Kidney (tissue), 14 donors: ENCODE data around the gene LPIN1. TPM values are rescaled to one million over a fixed set of nuclear protein-coding genes. Genes with fewer than 3 reads are reported as not detected.

ENCODE experiments used
- DNase-seq, 5 donors: peaks; one replicate each; pipeline ENCODE4 v3.0.0-alpha.2; 2013 to 2020
- FAIRE-seq: peaks from 2 replicates; lab custom pipeline; 2012; peaks lifted over from hg19 to GRCh38; lab: Jason Lieb, UNC
- H3K27ac ChIP-seq, 2 donors: one replicate each; pipeline ENCODE4 v1.7.0; 2013; ENCODE audit warnings: low read depth in 2 of 2, low read length in 2 of 2, inconsistent platforms in 1 of 2
- H3K27me3 ChIP-seq: one replicate; pipeline ENCODE4 v1.7.1; 2013; ENCODE audit warnings: low read length, inconsistent platforms; ENCODE audit not compliant: control insufficient read depth, insufficient read depth
- H3K36me3 ChIP-seq, 3 donors: one replicate each; pipeline versions ENCODE4 v1.7.0 to v1.7.1; 2013; ENCODE audit warnings: low read length in 3 of 3, control low read depth in 1 of 3, inconsistent platforms in 1 of 3; ENCODE audit not compliant: insufficient read depth in 3 of 3, control insufficient read depth in 2 of 3
- H3K4me1 ChIP-seq, 3 donors: one replicate each; pipeline versions ENCODE4 v1.7.0 to v1.7.1; 2013; ENCODE audit warnings: low read length in 3 of 3, inconsistent platforms in 1 of 3, low read depth in 1 of 3; ENCODE audit not compliant: control insufficient read depth in 2 of 3, insufficient read depth in 2 of 3
- H3K4me3 ChIP-seq, 3 donors: one replicate each; pipeline versions ENCODE4 v1.7.0 to v1.8.1; 2013; ENCODE audit warnings: low read length in 3 of 3, control low read depth in 1 of 3, inconsistent platforms in 1 of 3
- H3K9ac ChIP-seq, 3 donors: one replicate each; pipeline versions ENCODE4 v1.7.0 to v1.7.1; 2013; ENCODE audit warnings: low read length in 3 of 3, control low read depth in 1 of 3, inconsistent platforms in 1 of 3
- H3K9me3 ChIP-seq, 3 donors: one replicate each; pipeline versions ENCODE4 v1.7.0 to v1.7.1; 2013; ENCODE audit warnings: low read length in 3 of 3, control low read depth in 1 of 3, inconsistent platforms in 1 of 3; ENCODE audit not compliant: control insufficient read depth in 2 of 3, insufficient read depth in 1 of 3
- intact Hi-C: fragments of 100-400 bp; cut with DNase I; formaldehyde crosslinking; loops from one replicate; pipeline ENCODE4 v1.11.1; 2022
- polyA plus RNA-seq: library from polyadenylated mRNA; stranded (reverse); fragments of 350-450 nt; fragmentation: Illumina TruSeq; extraction: RNeasy Lipid Tissue Mini Kit (QIAGEN cat#74804); gene quantifications from one replicate; pipeline ENCODE4 v1.2.3, GENCODE V29; 2014; ENCODE audit warnings: low read depth, low replicate concordance; ENCODE audit not compliant: insufficient read depth
- total RNA-seq: library from RNA; stranded (reverse); fragmentation: NEBNext Ultra II Directional; extraction: Animal tissue kit (Norgen Biotek cat#: 25700); gene quantifications from one replicate; pipeline ENCODE4 v1.2.1, GENCODE V29; 2021
- TF ChIP-seq, protein P1 (sequence below): IDR thresholded peaks from 3 replicates; pipeline ENCODE4 v1.5.1; 2012; ENCODE audit warnings: mild to moderate bottlenecking, moderate library complexity, borderline replicate concordance; ENCODE audit not compliant: insufficient read depth; ENCODE audit errors: extremely low read depth
- donor health status: control.
- donor health status: control.
- donor health status: control.
- donor health status: control.
- donor health status: control.
- donor health status: DM: yes; HTN: yes; CAD: no.
- donor health status: Normal renal cell carcinoma (clear cell type).

LPIN1 gene
- total and polyA plus RNA-seq, 2 donors from 2014 or later: 11.8 to 36.8 TPM

DNA sequence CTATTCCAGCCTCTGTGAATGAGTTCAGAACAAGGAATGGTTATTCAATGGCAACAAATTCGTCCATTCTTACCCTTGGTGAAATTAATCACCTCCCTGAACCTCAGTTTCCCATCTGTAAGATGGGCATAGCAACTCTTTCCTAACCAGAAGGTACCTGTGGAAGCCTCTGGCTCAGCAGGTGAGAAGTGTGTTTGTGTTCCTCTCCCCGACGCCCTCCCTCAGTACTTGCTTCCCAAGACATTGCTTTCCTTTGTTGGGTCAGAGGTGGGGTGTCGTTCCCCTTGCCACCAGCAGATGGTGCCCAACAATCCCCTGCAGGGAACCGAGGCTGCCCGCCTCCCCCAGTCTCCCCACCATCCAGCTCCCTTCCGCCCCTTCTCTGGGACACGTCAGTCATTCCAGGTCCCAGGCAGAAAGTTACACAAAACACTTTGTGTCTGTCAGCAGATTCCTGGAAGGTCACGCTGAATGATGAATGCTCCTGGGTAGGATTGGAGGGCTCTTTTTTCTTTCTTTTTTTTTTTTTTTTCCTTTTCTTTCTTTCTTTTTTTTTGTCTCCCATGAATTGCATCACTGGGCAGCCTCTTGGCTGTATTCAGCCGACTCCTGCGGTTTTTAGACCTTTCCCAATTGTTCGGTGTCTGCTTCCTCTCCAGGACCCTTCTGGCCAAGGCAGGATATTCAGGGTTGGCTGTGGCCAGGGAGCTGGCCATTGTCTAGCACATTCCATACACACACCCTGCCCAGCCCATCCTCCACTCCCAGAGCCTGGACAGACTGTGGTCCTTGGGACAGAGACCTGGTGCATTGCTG is 117.3 kb downstream of the LPIN1 start:
- DNase-seq: peak; percentile 86 to 95 (median 90)
- Histone ChIP-seq H3K4me1 (peaks cover 2 to 10% (median 9%) of the 10 kb centered on the region in 3 donors), H3K9ac (no peak overlapping the region), H3K27ac (peak overlapping the region in 1 of 2 donors; percentile 42), H3K9me3 (no peaks in the 10 kb centered on the region), H3K36me3 (no peaks in the 10 kb centered on the region), H3K27me3 (no peaks in the 10 kb centered on the region), H3K4me3 (peak overlapping the region in 2 of 3 donors; percentile 12 to 33)
- intact Hi-C loops: no loop called here
- TF ChIP-seq, protein P1, sequence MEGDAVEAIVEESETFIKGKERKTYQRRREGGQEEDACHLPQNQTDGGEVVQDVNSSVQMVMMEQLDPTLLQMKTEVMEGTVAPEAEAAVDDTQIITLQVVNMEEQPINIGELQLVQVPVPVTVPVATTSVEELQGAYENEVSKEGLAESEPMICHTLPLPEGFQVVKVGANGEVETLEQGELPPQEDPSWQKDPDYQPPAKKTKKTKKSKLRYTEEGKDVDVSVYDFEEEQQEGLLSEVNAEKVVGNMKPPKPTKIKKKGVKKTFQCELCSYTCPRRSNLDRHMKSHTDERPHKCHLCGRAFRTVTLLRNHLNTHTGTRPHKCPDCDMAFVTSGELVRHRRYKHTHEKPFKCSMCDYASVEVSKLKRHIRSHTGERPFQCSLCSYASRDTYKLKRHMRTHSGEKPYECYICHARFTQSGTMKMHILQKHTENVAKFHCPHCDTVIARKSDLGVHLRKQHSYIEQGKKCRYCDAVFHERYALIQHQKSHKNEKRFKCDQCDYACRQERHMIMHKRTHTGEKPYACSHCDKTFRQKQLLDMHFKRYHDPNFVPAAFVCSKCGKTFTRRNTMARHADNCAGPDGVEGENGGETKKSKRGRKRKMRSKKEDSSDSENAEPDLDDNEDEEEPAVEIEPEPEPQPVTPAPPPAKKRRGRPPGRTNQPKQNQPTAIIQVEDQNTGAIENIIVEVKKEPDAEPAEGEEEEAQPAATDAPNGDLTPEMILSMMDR: peak; percentile 91
- no peak for FAIRE-seq

DNA sequence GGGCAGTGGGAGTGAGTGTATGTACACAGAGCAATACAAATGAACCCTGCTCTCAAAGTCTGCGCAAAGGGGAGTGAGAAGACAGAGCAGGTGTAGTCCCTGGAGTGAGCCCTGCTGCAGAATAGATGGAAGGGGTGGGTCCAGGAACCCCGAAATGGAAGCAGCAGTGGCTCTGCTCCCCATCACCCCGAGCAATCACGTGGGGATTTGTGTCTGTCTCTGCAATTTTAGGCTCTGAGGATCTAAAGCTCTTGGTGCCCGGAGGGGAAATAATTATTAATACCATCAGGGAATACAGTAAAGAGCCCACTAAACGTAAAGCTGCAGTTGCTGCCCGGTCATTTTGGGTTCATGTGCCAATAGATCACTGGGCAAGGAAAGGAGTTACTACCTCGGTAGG is 118.3 kb downstream of the LPIN1 start:
- TF ChIP-seq, protein P1: no peak
- peaks cover 2 to 10% (median 9%) of the 10 kb centered on the region in 3 donors for H3K4me1 ChIP-seq
- H3K27ac ChIP-seq: no peak overlapping the region
- FAIRE-seq (no peak), DNase-seq (no peak)
- no peak overlapping the region for H3K9ac ChIP-seq
- H3K9me3 ChIP-seq: no peaks in the 10 kb centered on the region
- H3K4me3 ChIP-seq: no peak overlapping the region
- no peaks in the 10 kb centered on the region for H3K36me3 ChIP-seq
- no peaks in the 10 kb centered on the region for H3K27me3 ChIP-seq
- intact Hi-C loops: no loop called here

DNA sequence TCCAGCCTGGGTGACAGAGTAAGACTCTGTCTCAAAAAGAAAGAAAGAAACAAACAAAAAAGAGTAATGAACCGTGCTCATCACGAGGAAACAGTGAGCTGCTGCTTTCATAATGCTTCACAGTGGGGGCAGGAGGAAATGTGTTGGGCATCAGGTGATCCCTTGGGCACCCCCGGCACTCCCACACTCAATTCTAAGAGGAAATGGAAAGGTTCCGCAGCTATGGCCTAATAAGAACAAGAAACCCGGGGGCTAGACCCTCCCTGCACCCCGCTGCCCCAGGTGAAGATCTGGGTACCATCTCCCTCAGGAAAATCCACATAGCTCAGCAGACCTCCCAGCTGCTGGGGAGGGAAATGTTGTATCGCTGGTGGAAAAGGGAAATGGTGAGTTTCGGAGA is 118.9 kb downstream of the LPIN1 start:
- TF ChIP-seq, protein P1: no peak
- Histone ChIP-seq H3K27me3 (no peaks in the 10 kb centered on the region), H3K27ac (no peak overlapping the region), H3K9me3 (no peaks in the 10 kb centered on the region), H3K4me1 (peaks cover 2 to 10% (median 9%) of the 10 kb centered on the region in 3 donors), H3K9ac (no peak overlapping the region), H3K36me3 (no peaks in the 10 kb centered on the region), H3K4me3 (no peak overlapping the region)
- DNase-seq (no peak), FAIRE-seq (no peak)
- intact Hi-C loops: no loop called here
